Forelimb muscle (tissue), 1 donor: Measurements from ENCODE around the gene OBP2A. TPM values are rescaled to one million over a fixed set of nuclear protein-coding genes. Genes with fewer than 3 reads are reported as not detected.

ENCODE experiments used
- DNase-seq: peaks from one replicate; pipeline ENCODE4 v3.0.0-alpha.2; 2013; ENCODE audit warnings: low read depth
- polyA plus RNA-seq: library from polyadenylated mRNA; unstranded; fragments of 120-200 nt; gene quantifications from one replicate; pipeline ENCODE4 v1.2.1, GENCODE V29; 2013; ENCODE audit not compliant: insufficient read length

Gene OBP2A
- polyA plus RNA-seq, 1 donor = not detected

GRCh38 chr9:135552021-135552697 is 6.2 kb downstream of the OBP2A start:
- DNase-seq = no peak

- no peak for DNase-seq
Measured at GRCh38 chr9:135552698-135553171, 6.8 kb downstream of the OBP2A start.

- DNase-seq = no peak
Measured at GRCh38 chr9:135554718-135555117, 8.8 kb downstream of the OBP2A start.

GRCh38 chr9:135555203-135555602 is 9.3 kb downstream of the OBP2A start:
- no peak for DNase-seq

GRCh38 chr9:135555910-135556309 is 10.0 kb downstream of the OBP2A start:
- DNase-seq = no peak

- DNase-seq = no peak
Measured at GRCh38 chr9:135559606-135560005, 13.7 kb downstream of the OBP2A start.

- DNase-seq = no peak
Measured at GRCh38 chr9:135561391-135562234, 15.7 kb downstream of the OBP2A start, which contains the start of gene PAEP. Gene PAEP, plus strand, starts transcription at chr9:135561756.

GRCh38 chr9:135562235-135562745 is 16.4 kb downstream of the OBP2A start:
- no peak for DNase-seq

GRCh38 chr9:135563039-135563476 is 17.1 kb downstream of the OBP2A start:
- DNase-seq = no peak

GRCh38 chr9:135563858-135564257 is 17.9 kb downstream of the OBP2A start:
- DNase-seq = no peak

- no peak for DNase-seq
Measured at GRCh38 chr9:135565141-135565628, 19.3 kb downstream of the OBP2A start.

GRCh38 chr9:135565636-135566035 is 19.7 kb downstream of the OBP2A start:
- no peak for DNase-seq

GRCh38 chr9:135566552-135566951 is 20.6 kb downstream of the OBP2A start:
- DNase-seq = no peak

- DNase-seq = no peak
Measured at GRCh38 chr9:135567311-135567710, 21.4 kb downstream of the OBP2A start.

- no peak for DNase-seq
Measured at GRCh38 chr9:135568026-135568425, 22.1 kb downstream of the OBP2A start.

- no peak for DNase-seq
Measured at GRCh38 chr9:135570456-135570855, 24.5 kb downstream of the OBP2A start.

GRCh38 chr9:135572233-135572632 is 26.3 kb downstream of the OBP2A start:
- DNase-seq = no peak

- DNase-seq = no peak
Measured at GRCh38 chr9:135573124-135573523, 27.2 kb downstream of the OBP2A start.

GRCh38 chr9:135574331-135574730 is 28.4 kb downstream of the OBP2A start:
- DNase-seq = no peak

- DNase-seq = no peak
Measured at GRCh38 chr9:135574943-135575342, 29.0 kb downstream of the OBP2A start.

- no peak for DNase-seq
Measured at GRCh38 chr9:135575995-135576631, 30.2 kb downstream of the OBP2A start.

- DNase-seq = no peak
Measured at GRCh38 chr9:135577256-135577655, 31.3 kb downstream of the OBP2A start.
